Smooth muscle cell (in vitro differentiated cells): Measurements from ENCODE around the gene TMEM107. TPM values are rescaled to one million over a fixed set of nuclear protein-coding genes. Genes with fewer than 3 reads are reported as not detected.

ENCODE experiments used
- DNase-seq: peaks from one replicate; lab custom pipeline; 2025; ENCODE audit not compliant: unreplicated experiment; lab: John Stamatoyannopoulos, UW
- H2AFZ ChIP-seq: fragments of 200-600 bp; sonication (generic); 2 replicates; pipeline ENCODE4 v1.6.0; 2016; ENCODE audit warnings: antibody characterized with exemption, low read depth, mild to moderate bottlenecking
- H3F3A ChIP-seq: fragments of 200-600 bp; sonication (generic); 2 replicates; pipeline ENCODE4 v1.6.0; 2017; ENCODE audit warnings: antibody characterized with exemption, low read depth
- H3K27ac ChIP-seq: fragments of 200-600 bp; sonication (generic); 2 replicates; pipeline ENCODE4 v1.5.1; 2016; ENCODE audit warnings: low read depth, mild to moderate bottlenecking
- H3K27me3 ChIP-seq: fragments of 200-600 bp; sonication (generic); 2 replicates; pipeline ENCODE4 v1.6.1; 2016; ENCODE audit warnings: low read depth, mild to moderate bottlenecking
- H3K36me3 ChIP-seq: fragments of 200-600 bp; sonication (generic); 2 replicates; pipeline ENCODE4 v1.5.1; 2016; ENCODE audit warnings: low read depth
- H3K4me1 ChIP-seq: fragments of 200-600 bp; sonication (generic); 2 replicates; pipeline ENCODE4 v1.5.1; 2016; ENCODE audit warnings: low read depth
- H3K4me2 ChIP-seq: fragments of 200-600 bp; sonication (generic); 2 replicates; pipeline ENCODE4 v1.6.0; 2016; ENCODE audit warnings: mild to moderate bottlenecking
- H3K4me3 ChIP-seq: fragments of 200-600 bp; sonication (generic); 2 replicates; pipeline ENCODE4 v1.5.1; 2016; ENCODE audit warnings: mild to moderate bottlenecking
- H3K79me2 ChIP-seq: fragments of 200-600 bp; sonication (generic); 2 replicates; pipeline ENCODE4 v1.6.0; 2016; ENCODE audit warnings: low read depth, mild to moderate bottlenecking
- H3K9ac ChIP-seq: fragments of 200-600 bp; sonication (generic); 2 replicates; pipeline ENCODE4 v1.6.0; 2016; ENCODE audit warnings: low read depth
- H3K9me3 ChIP-seq: fragments of 200-600 bp; sonication (generic); replicated peaks from 2 replicates; pipeline ENCODE4 v1.5.1; 2016; ENCODE audit warnings: low read depth
- H4K20me1 ChIP-seq: fragments of 200-600 bp; sonication (generic); 2 replicates; pipeline ENCODE4 v1.6.0; 2016; ENCODE audit warnings: low read depth
- WGBS: methylation state at CpG from one replicate; pipeline ENCODE4 v1.1.7; 2016; ENCODE audit warnings: low lambda C conversion rate; 5-methylcytosine and 5-hydroxymethylcytosine counted together
- polyA plus RNA-seq: library from polyadenylated mRNA; unstranded; fragments of >200 nt; fragmentation: Nextera tagmentation; extraction: Ambion mirVana; gene quantifications from 2 replicates; pipeline ENCODE4 v1.2.1, GENCODE V29; 2016
- total RNA-seq: library from RNA; depleted of rRNA; stranded (reverse); fragments of >200 nt; gene quantifications from 2 replicates; pipeline ENCODE4 v1.2.3, GENCODE V29; 2014
- TF ChIP-seq, protein P1 (sequence below): fragments of 200-600 bp; sonication (generic); IDR thresholded peaks from 2 replicates; pipeline ENCODE4 v1.5.1; 2017; ENCODE audit warnings: borderline replicate concordance, mild to moderate bottlenecking, antibody characterized with exemption; ENCODE audit not compliant: insufficient read depth, poor library complexity, severe bottlenecking

Gene TMEM107
- total and polyA plus RNA-seq, 2 experiments from 2014 or later: 36.0 to 66.7 TPM

DNA sequence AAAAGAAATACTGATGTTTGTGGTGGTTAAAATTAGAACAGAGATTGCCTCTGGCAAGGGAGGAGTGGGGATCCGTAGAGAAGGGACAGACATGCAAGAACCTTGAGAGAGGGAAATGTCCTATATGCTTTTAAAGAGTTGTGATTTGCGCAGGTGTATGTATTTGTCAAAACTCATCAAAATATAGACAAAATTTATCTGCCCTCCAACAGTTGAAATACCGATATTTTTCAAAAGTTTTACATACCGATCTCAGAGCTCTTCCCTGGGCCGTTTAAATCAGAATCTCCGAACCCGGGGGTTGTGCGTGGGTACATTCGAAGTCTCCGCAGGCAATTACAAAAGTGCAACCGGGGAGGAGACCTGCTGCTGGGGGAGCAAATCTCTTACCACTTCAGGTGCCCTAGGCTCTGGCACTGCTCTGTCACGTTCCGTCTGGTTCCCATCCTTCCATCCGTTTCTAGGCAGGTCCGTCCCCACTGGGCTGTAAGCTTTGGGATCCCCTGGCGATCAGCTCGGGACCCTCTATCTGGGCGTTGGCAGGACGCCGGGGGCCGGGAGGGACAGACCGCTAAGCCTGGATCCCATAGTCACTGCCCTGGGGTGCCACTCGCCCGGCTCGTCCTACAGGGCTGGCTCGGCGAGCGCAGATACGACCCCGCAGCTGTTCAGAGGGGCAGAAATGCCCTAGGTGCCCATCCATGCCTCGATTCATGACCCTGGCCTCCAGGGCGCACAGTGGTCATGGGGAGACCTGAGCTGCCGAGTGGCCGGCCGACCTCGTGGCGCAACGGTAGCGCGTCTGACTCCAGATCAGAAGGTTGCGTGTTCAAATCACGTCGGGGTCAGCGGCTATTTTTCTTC, 9.6 kb upstream of the TMEM107 start:
- Histone ChIP-seq H3K9ac (no peak overlapping the region), H3K79me2 (no peaks in the 10 kb centered on the region), H3K4me1 (peaks cover 12% of the 10 kb centered on the region), H2AFZ (peak overlapping the region; percentile 99), H3K9me3 (no peaks in the 10 kb centered on the region), H3K36me3 (no peaks in the 10 kb centered on the region), H3K4me3 (peak overlapping the region; percentile 75), H3F3A (peaks cover 17% of the 10 kb centered on the region), H4K20me1 (peaks cover 19% of the 10 kb centered on the region), H3K27ac (no peak overlapping the region), H3K27me3 (no peaks in the 10 kb centered on the region), H3K4me2 (peak overlapping the region; percentile 88)
- TF ChIP-seq, protein P1, sequence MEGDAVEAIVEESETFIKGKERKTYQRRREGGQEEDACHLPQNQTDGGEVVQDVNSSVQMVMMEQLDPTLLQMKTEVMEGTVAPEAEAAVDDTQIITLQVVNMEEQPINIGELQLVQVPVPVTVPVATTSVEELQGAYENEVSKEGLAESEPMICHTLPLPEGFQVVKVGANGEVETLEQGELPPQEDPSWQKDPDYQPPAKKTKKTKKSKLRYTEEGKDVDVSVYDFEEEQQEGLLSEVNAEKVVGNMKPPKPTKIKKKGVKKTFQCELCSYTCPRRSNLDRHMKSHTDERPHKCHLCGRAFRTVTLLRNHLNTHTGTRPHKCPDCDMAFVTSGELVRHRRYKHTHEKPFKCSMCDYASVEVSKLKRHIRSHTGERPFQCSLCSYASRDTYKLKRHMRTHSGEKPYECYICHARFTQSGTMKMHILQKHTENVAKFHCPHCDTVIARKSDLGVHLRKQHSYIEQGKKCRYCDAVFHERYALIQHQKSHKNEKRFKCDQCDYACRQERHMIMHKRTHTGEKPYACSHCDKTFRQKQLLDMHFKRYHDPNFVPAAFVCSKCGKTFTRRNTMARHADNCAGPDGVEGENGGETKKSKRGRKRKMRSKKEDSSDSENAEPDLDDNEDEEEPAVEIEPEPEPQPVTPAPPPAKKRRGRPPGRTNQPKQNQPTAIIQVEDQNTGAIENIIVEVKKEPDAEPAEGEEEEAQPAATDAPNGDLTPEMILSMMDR: no peak
- 3% methylated on average over 44 of the region's 44 CpGs for WGBS
- peak; percentile 87 for DNase-seq

GRCh38 chr17:8176998-8177731, 985 bp upstream of the TMEM107 start:
- H3K9me3 ChIP-seq: no peaks in the 10 kb centered on the region
- H3K27ac ChIP-seq: peak overlapping the region; percentile 68
- H3K4me3 ChIP-seq: peak overlapping the region; percentile 61
- no peaks in the 10 kb centered on the region for H3F3A ChIP-seq
- 79% methylated on average over 19 of the region's 19 CpGs for WGBS
- H2AFZ ChIP-seq: peak overlapping the region; percentile 89
- H3K79me2 ChIP-seq: no peaks in the 10 kb centered on the region
- no peaks in the 10 kb centered on the region for H4K20me1 ChIP-seq
- DNase-seq: no peak
- H3K4me1 ChIP-seq: peaks cover 16% of the 10 kb centered on the region
- H3K36me3 ChIP-seq: no peaks in the 10 kb centered on the region
- H3K27me3 ChIP-seq: no peaks in the 10 kb centered on the region
- peak overlapping the region; percentile 92 for H3K4me2 ChIP-seq
- TF ChIP-seq, protein P1: no peak
- H3K9ac ChIP-seq: peak overlapping the region; percentile 84

DNA sequence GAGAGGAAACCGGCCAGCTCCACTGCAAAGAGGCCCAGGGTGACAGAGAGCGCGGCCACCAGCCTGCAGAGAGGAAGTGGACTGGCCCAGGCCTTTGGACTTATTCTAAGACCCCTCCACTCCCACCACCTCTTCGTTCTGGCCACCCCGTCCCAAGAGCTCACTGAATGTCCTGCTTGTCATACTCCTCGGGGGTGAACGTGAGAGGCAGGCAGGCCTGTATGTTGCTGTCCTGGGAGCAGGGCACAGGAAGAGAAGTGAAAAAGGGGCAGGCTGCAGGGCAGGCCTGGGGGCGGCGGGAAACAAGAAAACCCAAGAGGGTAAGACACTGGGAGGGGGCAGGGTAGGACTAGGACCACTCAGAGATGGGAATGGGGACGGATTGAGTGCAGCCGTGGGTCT, 384 bp downstream of the TMEM107 start:
- H3K4me3 ChIP-seq: peak overlapping the region; percentile 61
- no peaks in the 10 kb centered on the region for H3F3A ChIP-seq
- DNase-seq: no peak
- peak overlapping the region; percentile 68 for H3K27ac ChIP-seq
- TF ChIP-seq, protein P1: no peak
- H2AFZ ChIP-seq: peak overlapping the region; percentile 89
- H3K9me3 ChIP-seq: no peaks in the 10 kb centered on the region
- no peaks in the 10 kb centered on the region for H3K36me3 ChIP-seq
- no peaks in the 10 kb centered on the region for H3K79me2 ChIP-seq
- WGBS: 12% methylated on average over 11 of the region's 11 CpGs
- H4K20me1 ChIP-seq: no peaks in the 10 kb centered on the region
- no peaks in the 10 kb centered on the region for H3K27me3 ChIP-seq
- peak overlapping the region; percentile 92 for H3K4me2 ChIP-seq
- peaks cover 16% of the 10 kb centered on the region for H3K4me1 ChIP-seq
- peak overlapping the region; percentile 84 for H3K9ac ChIP-seq
